Measurements from ENCODE around the gene FAM98C. TPM values are rescaled to one million over a fixed set of nuclear protein-coding genes. Genes with fewer than 3 reads are reported as not detected.

Gene FAM98C
- total RNA-seq, 2 donors from 2014 or later = 20.0 to 34.0 TPM

- H3K27ac ChIP-seq = no peak overlapping the region
- no peaks in the 10 kb centered on the region for H3K4me1 ChIP-seq (ENCODE audit: control insufficient read depth in 1 of 2, low read depth in 2 of 2)
- H3K36me3 ChIP-seq = no peaks in the 10 kb centered on the region
- ATAC-seq (ENCODE audit: insufficient number of reproducible peaks, low FRiP score, low read depth) (no peak), DNase-seq (ENCODE audit: low spot score) (no peak)
- H3K9me3 ChIP-seq = no peaks in the 10 kb centered on the region
- H3K27me3 ChIP-seq (replicated peaks; ENCODE audit: insufficient read depth) = no peaks in the 10 kb centered on the region
- TF ChIP-seq, protein P1, sequence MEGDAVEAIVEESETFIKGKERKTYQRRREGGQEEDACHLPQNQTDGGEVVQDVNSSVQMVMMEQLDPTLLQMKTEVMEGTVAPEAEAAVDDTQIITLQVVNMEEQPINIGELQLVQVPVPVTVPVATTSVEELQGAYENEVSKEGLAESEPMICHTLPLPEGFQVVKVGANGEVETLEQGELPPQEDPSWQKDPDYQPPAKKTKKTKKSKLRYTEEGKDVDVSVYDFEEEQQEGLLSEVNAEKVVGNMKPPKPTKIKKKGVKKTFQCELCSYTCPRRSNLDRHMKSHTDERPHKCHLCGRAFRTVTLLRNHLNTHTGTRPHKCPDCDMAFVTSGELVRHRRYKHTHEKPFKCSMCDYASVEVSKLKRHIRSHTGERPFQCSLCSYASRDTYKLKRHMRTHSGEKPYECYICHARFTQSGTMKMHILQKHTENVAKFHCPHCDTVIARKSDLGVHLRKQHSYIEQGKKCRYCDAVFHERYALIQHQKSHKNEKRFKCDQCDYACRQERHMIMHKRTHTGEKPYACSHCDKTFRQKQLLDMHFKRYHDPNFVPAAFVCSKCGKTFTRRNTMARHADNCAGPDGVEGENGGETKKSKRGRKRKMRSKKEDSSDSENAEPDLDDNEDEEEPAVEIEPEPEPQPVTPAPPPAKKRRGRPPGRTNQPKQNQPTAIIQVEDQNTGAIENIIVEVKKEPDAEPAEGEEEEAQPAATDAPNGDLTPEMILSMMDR (IDR thresholded peaks at IDR 0.05) = no peak
- H3K4me3 ChIP-seq = no peak overlapping the region
These were observed 48.1 kb downstream of the FAM98C start for GRCh38 chr19:38451036-38451435.

- Histone ChIP-seq H3K4me1 (ENCODE audit: control insufficient read depth in 1 of 2, low read depth in 2 of 2) (no peaks in the 10 kb centered on the region), H3K36me3 (no peaks in the 10 kb centered on the region), H3K9me3 (no peaks in the 10 kb centered on the region), H3K27ac (no peak overlapping the region), H3K4me3 (no peak overlapping the region), H3K27me3 (replicated peaks; ENCODE audit: insufficient read depth) (no peaks in the 10 kb centered on the region)
- DNase-seq (ENCODE audit: low spot score) = no peak
- ATAC-seq (ENCODE audit: insufficient number of reproducible peaks, low FRiP score, low read depth) = no peak
- TF ChIP-seq, protein P1 (IDR thresholded peaks at IDR 0.05) = no peak
These were observed 48.7 kb downstream of the FAM98C start for GRCh38 chr19:38451629-38452028.

- no peaks in the 10 kb centered on the region for H3K36me3 ChIP-seq
- DNase-seq (ENCODE audit: low spot score) (no peak), ATAC-seq (ENCODE audit: insufficient number of reproducible peaks, low FRiP score, low read depth) (no peak)
- no peak overlapping the region for H3K4me3 ChIP-seq
- TF ChIP-seq, protein P1 (IDR thresholded peaks at IDR 0.05) = no peak
- H3K4me1 ChIP-seq (ENCODE audit: control insufficient read depth in 1 of 2, low read depth in 2 of 2) = no peaks in the 10 kb centered on the region
- no peak overlapping the region for H3K27ac ChIP-seq
- H3K27me3 ChIP-seq (replicated peaks; ENCODE audit: insufficient read depth) = no peaks in the 10 kb centered on the region
- no peaks in the 10 kb centered on the region for H3K9me3 ChIP-seq
These were observed 49.8 kb downstream of the FAM98C start for GRCh38 chr19:38452430-38453366.

DNA sequence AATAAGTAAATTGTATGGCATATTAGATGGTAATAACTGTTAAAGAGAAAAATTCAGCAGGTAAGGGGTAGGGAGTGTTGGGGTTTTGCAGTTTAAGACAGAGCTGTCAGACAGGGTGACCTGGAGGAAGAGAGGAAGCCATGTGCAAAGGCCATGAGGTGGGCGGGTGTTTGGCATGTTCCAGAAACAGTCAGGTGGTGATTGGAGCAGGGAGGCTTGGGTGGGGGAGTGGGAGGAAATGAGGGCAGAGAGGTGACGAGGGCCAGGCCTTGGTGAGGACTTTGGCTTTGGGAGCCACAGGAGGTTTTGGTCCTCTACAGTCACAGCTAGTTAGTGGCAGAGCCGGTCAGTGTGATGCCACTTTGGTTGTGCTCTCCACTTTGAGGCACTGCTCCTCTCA is 50.7 kb downstream of the FAM98C start:
- Histone ChIP-seq H3K9me3 (no peaks in the 10 kb centered on the region), H3K27me3 (replicated peaks; ENCODE audit: insufficient read depth) (no peaks in the 10 kb centered on the region), H3K27ac (no peak overlapping the region), H3K4me3 (no peak overlapping the region), H3K4me1 (ENCODE audit: control insufficient read depth in 1 of 2, low read depth in 2 of 2) (no peaks in the 10 kb centered on the region), H3K36me3 (no peaks in the 10 kb centered on the region)
- TF ChIP-seq, protein P1 (IDR thresholded peaks at IDR 0.05) = no peak
- DNase-seq (ENCODE audit: low spot score) = no peak
- ATAC-seq (ENCODE audit: insufficient number of reproducible peaks, low FRiP score, low read depth) = no peak

GRCh38 chr19:38455031-38455430 is 52.1 kb downstream of the FAM98C start:
- ATAC-seq (ENCODE audit: insufficient number of reproducible peaks, low FRiP score, low read depth) (no peak), DNase-seq (ENCODE audit: low spot score) (no peak)
- no peaks in the 10 kb centered on the region for H3K4me1 ChIP-seq (ENCODE audit: control insufficient read depth in 1 of 2, low read depth in 2 of 2)
- H3K4me3 ChIP-seq = no peak overlapping the region
- no peaks in the 10 kb centered on the region for H3K9me3 ChIP-seq
- TF ChIP-seq, protein P1 (IDR thresholded peaks at IDR 0.05) = no peak
- no peaks in the 10 kb centered on the region for H3K27me3 ChIP-seq (replicated peaks; ENCODE audit: insufficient read depth)
- H3K27ac ChIP-seq = no peak overlapping the region
- no peaks in the 10 kb centered on the region for H3K36me3 ChIP-seq
